ENCODE results near the gene ZER1. TPM values are rescaled to one million over a fixed set of nuclear protein-coding genes. Genes with fewer than 3 reads are reported as not detected.
A peak's percentile ranks its signal among the peaks of the same experiment; 100 is the strongest.

ZER1 gene
- polyA plus RNA-seq, 1 donor from 2014 or later: 30.6 TPM

- no peaks in the 10 kb centered on the region for H3K9me2 ChIP-seq (ENCODE audit: insufficient read depth, low read length)
- no peak overlapping the region for H3K9ac ChIP-seq (ENCODE audit: low read length)
- H3K79me2 ChIP-seq (replicated peaks; ENCODE audit: insufficient read depth, low read length): no peaks in the 10 kb centered on the region
- H3K27ac ChIP-seq (ENCODE audit: low read length): no peak overlapping the region
- H3K4me3 ChIP-seq (ENCODE audit: low read length): peak overlapping the region; percentile 65
- no peak overlapping the region for H2AFZ ChIP-seq (ENCODE audit: low read depth, low read length)
- TF ChIP-seq RAD21 (conservative IDR thresholded peaks at IDR 0.05): no peak
- no peak for TF ChIP-seq SMC3 (conservative IDR thresholded peaks at IDR 0.05; ENCODE audit: poor library complexity)
- TF ChIP-seq EP300 (conservative IDR thresholded peaks at IDR 0.05; ENCODE audit: poor library complexity, severe bottlenecking): no peak
- TF ChIP-seq CTCF (IDR thresholded peaks at IDR 0.05; ENCODE audit: poor library complexity, severe bottlenecking): no peak
- no peaks in the 10 kb centered on the region for H4K20me1 ChIP-seq (ENCODE audit: insufficient read depth)
- no peaks in the 10 kb centered on the region for H3K36me3 ChIP-seq (ENCODE audit: insufficient read depth, low read length)
- H3K9me3 ChIP-seq (ENCODE audit: low read length): no peaks in the 10 kb centered on the region
- no peaks in the 10 kb centered on the region for H3F3A ChIP-seq (ENCODE audit: insufficient read depth, low read length, poor library complexity, severe bottlenecking)
- H3K27me3 ChIP-seq (ENCODE audit: insufficient read depth, low read depth, low read length): no peaks in the 10 kb centered on the region
- H3K4me2 ChIP-seq (ENCODE audit: low read length): no peak overlapping the region
Measured at GRCh38 chr9:128723352-128723865, 48.3 kb downstream of the ZER1 start.

GRCh38 chr9:128722380-128723351 lies 49.1 kb downstream of the ZER1 start:
- no peaks in the 10 kb centered on the region for H3K9me2 ChIP-seq (ENCODE audit: insufficient read depth, low read length)
- H3K27me3 ChIP-seq (ENCODE audit: insufficient read depth, low read depth, low read length): no peaks in the 10 kb centered on the region
- H3K4me2 ChIP-seq (ENCODE audit: low read length): no peak overlapping the region
- H3K9ac ChIP-seq (ENCODE audit: low read length): no peak overlapping the region
- no peak overlapping the region for H2AFZ ChIP-seq (ENCODE audit: low read depth, low read length)
- no peaks in the 10 kb centered on the region for H3F3A ChIP-seq (ENCODE audit: insufficient read depth, low read length, poor library complexity, severe bottlenecking)
- H3K9me3 ChIP-seq (ENCODE audit: low read length): no peaks in the 10 kb centered on the region
- no peak overlapping the region for H3K27ac ChIP-seq (ENCODE audit: low read length)
- H3K79me2 ChIP-seq (replicated peaks; ENCODE audit: insufficient read depth, low read length): no peaks in the 10 kb centered on the region
- H3K36me3 ChIP-seq (ENCODE audit: insufficient read depth, low read length): no peaks in the 10 kb centered on the region
- TF ChIP-seq MXI1 (conservative IDR thresholded peaks at IDR 0.05; ENCODE audit: poor library complexity, severe bottlenecking) (no peak), REST (IDR thresholded peaks at IDR 0.05; ENCODE audit: borderline replicate concordance) (no peak), CTCF (IDR thresholded peaks at IDR 0.05; ENCODE audit: poor library complexity, severe bottlenecking) (no peak), RAD21 (conservative IDR thresholded peaks at IDR 0.05) (no peak), SMC3 (conservative IDR thresholded peaks at IDR 0.05; ENCODE audit: poor library complexity) (no peak), EZH2 (IDR thresholded peaks at IDR 0.05; ENCODE audit: borderline replicate concordance, insufficient read depth, low read length, poor library complexity, severe bottlenecking) (no peak), POLR2AphosphoS5 (IDR thresholded peaks at IDR 0.05) (no peak), EP300 (conservative IDR thresholded peaks at IDR 0.05; ENCODE audit: poor library complexity, severe bottlenecking) (no peak), TAF1 (IDR thresholded peaks at IDR 0.05; ENCODE audit: low read depth) (no peak)
- no peak overlapping the region for H3K4me3 ChIP-seq (ENCODE audit: low read length)
- no peaks in the 10 kb centered on the region for H4K20me1 ChIP-seq (ENCODE audit: insufficient read depth)

Data from neural cell (in vitro differentiated cells).